IMR-90 (cell line): ENCODE measurements around the gene IP6K2. TPM values are rescaled to one million over a fixed set of nuclear protein-coding genes. Genes with fewer than 3 reads are reported as not detected.

ENCODE experiments used
- ATAC-seq: fragments of 200-7000 bp; cut with Tn5 transposase; 2 replicates; pipeline ENCODE4 v1.9.1; 2020; ENCODE audit warnings: low read depth, mild to moderate bottlenecking, moderate library complexity
- BruUV-seq: library from RNA; stranded (reverse); fragments of 400-500 nt; replicated peaks from 2 replicates; lab custom pipeline; 2021; lab: Mats Ljungman, UMichigan
- CTCF ChIA-PET: fragments of 300-600 bp; formaldehyde crosslinking; extraction: SDS; loops from one replicate; lab custom pipeline; 2021; ENCODE audit warnings: antibody characterized with exemption; lab: Yijun Ruan, JAX
- POLR2A ChIA-PET: fragments of 300-600 bp; sonication (Branson Sonifier 250); formaldehyde crosslinking; loops from one replicate; lab custom pipeline; 2022; ENCODE audit warnings: antibody characterized with exemption; ENCODE audit not compliant: unreplicated experiment; lab: Charles Lee
- DNase-seq: peaks from one replicate; pipeline ENCODE4 v3.0.0; 2013
- H2AFZ ChIP-seq: replicated peaks from 2 replicates; pipeline ENCODE3; 2013; ENCODE audit warnings: low read length, mild to moderate bottlenecking; ENCODE audit not compliant: poor library complexity
- H2AK5ac ChIP-seq: 2 replicates; pipeline ENCODE4 v1.6.1; 2013; ENCODE audit warnings: low read depth, low read length, inconsistent platforms
- H2AK9ac ChIP-seq: replicated peaks from 2 replicates; pipeline ENCODE3; 2013; ENCODE audit warnings: mild to moderate bottlenecking, low read depth, low read length, moderate library complexity; ENCODE audit not compliant: poor library complexity
- H2BK120ac ChIP-seq: 2 replicates; pipeline ENCODE4 v1.6.1; 2013; ENCODE audit warnings: low read depth, low read length, inconsistent platforms
- H2BK15ac ChIP-seq: 3 replicates; pipeline ENCODE4 v1.6.1; 2013; ENCODE audit warnings: low read depth, low read length, inconsistent platforms
- H2BK20ac ChIP-seq: 2 replicates; pipeline ENCODE4 v1.6.1; 2013; ENCODE audit warnings: low read depth, mild to moderate bottlenecking, inconsistent platforms, low read length, moderate library complexity
- H2BK5ac ChIP-seq: 2 replicates; pipeline ENCODE4 v1.6.1; 2013; ENCODE audit warnings: mild to moderate bottlenecking, low read depth, low read length, inconsistent platforms; ENCODE audit not compliant: poor library complexity, severe bottlenecking
- H3K14ac ChIP-seq: replicated peaks from 2 replicates; pipeline ENCODE4 v1.6.1; 2013; ENCODE audit warnings: low read depth, low read length, inconsistent platforms
- H3K18ac ChIP-seq: 2 replicates; pipeline ENCODE4 v1.6.1; 2013; ENCODE audit warnings: low read depth, low read length, control low read depth
- H3K23ac ChIP-seq: 2 replicates; pipeline ENCODE4 v1.6.1; 2013; ENCODE audit warnings: low read depth, low read length, inconsistent platforms
- H3K27ac ChIP-seq: 2 replicates; pipeline ENCODE4 v1.5.1; 2013; ENCODE audit warnings: mild to moderate bottlenecking, control low read depth, low read length; ENCODE audit not compliant: insufficient read depth
- H3K27me3 ChIP-seq: 2 replicates; pipeline ENCODE4 v1.6.1; 2013; ENCODE audit warnings: low read length; ENCODE audit not compliant: control insufficient read depth, insufficient read depth
- H3K36me3 ChIP-seq: 2 replicates; pipeline ENCODE4 v1.6.1; 2013; ENCODE audit warnings: low read length, mixed read lengths; ENCODE audit not compliant: control insufficient read depth, insufficient read depth
- H3K4ac ChIP-seq: 2 replicates; pipeline ENCODE4 v1.6.1; 2013; ENCODE audit warnings: low read depth, low read length, inconsistent platforms
- H3K4me1 ChIP-seq: 2 replicates; pipeline ENCODE4 v1.6.1; 2013; ENCODE audit warnings: low read length, mixed read lengths; ENCODE audit not compliant: control insufficient read depth, insufficient read depth
- H3K4me2 ChIP-seq: 2 replicates; pipeline ENCODE4 v1.6.1; 2013; ENCODE audit warnings: low read depth, mild to moderate bottlenecking, control low read depth, low read length, moderate library complexity
- H3K4me3 ChIP-seq: 2 replicates; pipeline ENCODE4 v1.5.1; 2013; ENCODE audit warnings: low read depth, mild to moderate bottlenecking, control low read depth, low read length, moderate library complexity; ENCODE audit not compliant: insufficient read depth
- H3K56ac ChIP-seq: 2 replicates; pipeline ENCODE4 v1.6.1; 2013; ENCODE audit warnings: low read length, inconsistent platforms; ENCODE audit not compliant: insufficient read depth; ENCODE audit errors: extremely low read depth
- H3K79me1 ChIP-seq, 2 experiments: 2 replicates each; pipeline ENCODE4 v1.6.1; 2013; ENCODE audit warnings: low read length in 2 of 2, inconsistent platforms in 1 of 2, low read depth in 1 of 2
- H3K9ac ChIP-seq: 2 replicates; pipeline ENCODE4 v1.6.1; 2013; ENCODE audit warnings: low read depth, low read length, control low read depth
- H3K9me1 ChIP-seq: 2 replicates; pipeline ENCODE4 v1.6.1; 2013; ENCODE audit warnings: low read length, inconsistent platforms; ENCODE audit not compliant: insufficient read depth
- H3K9me3 ChIP-seq: 2 replicates; pipeline ENCODE4 v1.6.1; 2013; ENCODE audit warnings: low read length; ENCODE audit not compliant: control insufficient read depth, insufficient read depth
- H4K20me1 ChIP-seq: 2 replicates; pipeline ENCODE4 v1.6.1; 2013; ENCODE audit warnings: low read length, inconsistent platforms; ENCODE audit not compliant: insufficient read depth
- H4K5ac ChIP-seq: 2 replicates; pipeline ENCODE4 v1.6.1; 2013; ENCODE audit warnings: mild to moderate bottlenecking, low read depth, low read length, control low read depth
- H4K8ac ChIP-seq, 2 experiments: 2 replicates each; pipeline ENCODE4 v1.6.1; 2013; ENCODE audit warnings: low read depth in 2 of 2, low read length in 2 of 2, control low read depth in 1 of 2, inconsistent platforms in 1 of 2
- H4K91ac ChIP-seq: 2 replicates; pipeline ENCODE4 v1.6.1; 2013; ENCODE audit warnings: low read depth, low read length, inconsistent platforms; ENCODE audit not compliant: insufficient read depth
- BHLHE40 ChIP-seq: fragments of 150-350 bp; IDR thresholded peaks from 2 replicates; pipeline ENCODE4 v1.6.1; 2016; ENCODE audit warnings: mild to moderate bottlenecking, low read depth, low read length
- CEBPB ChIP-seq: IDR thresholded peaks from 2 replicates; pipeline ENCODE4 v1.6.1; 2012; ENCODE audit warnings: low read depth, low read length, improper control_type of control experiment
- CHD1 ChIP-seq: IDR thresholded peaks from 2 replicates; pipeline ENCODE4 v1.6.1; 2012; ENCODE audit warnings: low read depth, low read length, improper control_type of control experiment
- FOS ChIP-seq: fragments of 150-350 bp; IDR thresholded peaks from 2 replicates; pipeline ENCODE4 v1.6.1; 2016; ENCODE audit warnings: low read depth, low read length
- MAFK ChIP-seq: IDR thresholded peaks from 2 replicates; pipeline ENCODE4 v1.6.1; 2012; ENCODE audit warnings: low read depth, low read length, improper control_type of control experiment
- MAZ ChIP-seq: IDR thresholded peaks from 2 replicates; pipeline ENCODE4 v1.6.1; 2012; ENCODE audit warnings: low read depth, mild to moderate bottlenecking, low read length, improper control_type of control experiment, moderate library complexity, borderline replicate concordance
- MXI1 ChIP-seq: IDR thresholded peaks from 2 replicates; pipeline ENCODE4 v1.6.1; 2012; ENCODE audit warnings: low read depth, mild to moderate bottlenecking, low read length, moderate library complexity, borderline replicate concordance
- NFE2L2 ChIP-seq: fragments of 150-350 bp; IDR thresholded peaks from 2 replicates; pipeline ENCODE4 v1.6.1; 2016; ENCODE audit warnings: low read depth, mild to moderate bottlenecking, low read length
- POLR2A ChIP-seq: IDR thresholded peaks from 2 replicates; pipeline ENCODE4 v1.6.1; 2012; ENCODE audit warnings: mild to moderate bottlenecking, low read depth, low read length
- RAD21 ChIP-seq: IDR thresholded peaks from 2 replicates; pipeline ENCODE4 v1.6.1; 2012; ENCODE audit warnings: low read length, improper control_type of control experiment
- RCOR1 ChIP-seq: IDR thresholded peaks from 2 replicates; pipeline ENCODE4 v1.6.1; 2012; ENCODE audit warnings: mild to moderate bottlenecking, low read length, improper control_type of control experiment; ENCODE audit not compliant: insufficient replicate concordance
- RFX5 ChIP-seq: IDR thresholded peaks from 2 replicates; pipeline ENCODE4 v1.8.0; 2012; ENCODE audit warnings: low read depth, mild to moderate bottlenecking, low read length, moderate library complexity
- SMC3 ChIP-seq: fragments of 150-350 bp; IDR thresholded peaks from 2 replicates; pipeline ENCODE4 v1.6.1; 2016; ENCODE audit warnings: low read depth, mild to moderate bottlenecking, antibody characterized with exemption, low read length, moderate library complexity
- USF2 ChIP-seq: fragments of 150-350 bp; IDR thresholded peaks from 2 replicates; pipeline ENCODE4 v1.6.1; 2017; ENCODE audit warnings: mild to moderate bottlenecking, antibody characterized with exemption, low read length, low read depth
- WGBS, 2 experiments: methylation state at CpG; one replicate each; pipeline versions ENCODE4 v1.1.5 to v1.1.7; 2013; ENCODE audit warnings: missing lambda C conversion rate in 2 of 2; ENCODE audit not compliant: insufficient read length in 1 of 2; ENCODE audit errors: extremely low coverage in 2 of 2; 5-methylcytosine and 5-hydroxymethylcytosine counted together
- dilution Hi-C: fragments of 300-500 bp; cut with HindIII; formaldehyde crosslinking; loops from one replicate; pipeline ENCODE4 v1.14.3; 2018; ENCODE audit warnings: low sequenced_read_pairs; ENCODE audit not compliant: unreplicated experiment
- in situ Hi-C: fragments of 300-500 bp; cut with MboI; formaldehyde crosslinking; loops from 3 replicates; pipeline ENCODE4 v1.14.3; 2019; ENCODE audit warnings: low sequenced_read_pairs, inconsistent platforms, mixed read lengths
- intact Hi-C: fragments of 100-400 bp; cut with micrococcal nuclease; formaldehyde crosslinking; loops from 2 replicates; pipeline ENCODE4 v1.10.0; 2022
- polyA plus RNA-seq, 3 experiments: library from polyadenylated mRNA; depleted of rRNA; stranded (reverse); fragments of >200 nt; gene quantifications; 2 replicates each; pipeline ENCODE4 v1.2.3, GENCODE V29; 2012; ENCODE audit warnings: low replicate concordance in 1 of 3
- total RNA-seq: library from RNA; depleted of rRNA; stranded (reverse); fragments of >200 nt; gene quantifications from 2 replicates; pipeline ENCODE4 v1.2.3, GENCODE V29; 2012
- TF ChIP-seq, protein P1 (sequence below): fragments of 150-350 bp; IDR thresholded peaks from 2 replicates; pipeline ENCODE4 v1.6.1; 2016; ENCODE audit warnings: low read depth, mild to moderate bottlenecking, low read length, moderate library complexity, borderline replicate concordance
- TF ChIP-seq, protein P2 (sequence below): conservative IDR thresholded peaks from 2 replicates; pipeline ENCODE4 v1.5.1; 2012; ENCODE audit warnings: mild to moderate bottlenecking, low read depth, low read length, improper control_type of control experiment

The IP6K2 gene
- total and polyA plus RNA-seq, 2 of the 4 experiments (the other 2 are of a cell fraction) = 73.7 to 169 TPM

GRCh38 chr3:48682786-48683185 lies 34.2 kb downstream of the IP6K2 start:
- Histone ChIP-seq H3K9me3 (no peaks in the 10 kb centered on the region), H2BK120ac (peak overlapping the region; percentile 22; the same call in 1 of the 2 replicates), H2AK5ac (peak overlapping the region; percentile 70), H4K91ac (peak overlapping the region; percentile 14; the same call in 1 of the 2 replicates), H3K4me2 (peak overlapping the region; percentile 84), H2BK15ac (peak overlapping the region; percentile 53; the same call in 1 of the 3 replicates), H3K4me3 (no peak overlapping the region), H2AFZ (no peak overlapping the region), H4K5ac (0 out of 2 replicates have a peak overlapping the region, but pooled peaks have one; percentile 50), H2BK20ac (no peak overlapping the region), H3K9me1 (peaks cover 58% of the 10 kb centered on the region), H3K9ac (no peak overlapping the region), H3K14ac (no peak overlapping the region; the same call in 1 of the 2 replicates), H3K36me3 (peaks cover 54% of the 10 kb centered on the region), H3K27ac (peak overlapping the region; percentile 57; the same call in 1 of the 2 replicates), H4K20me1 (peaks cover 32% of the 10 kb centered on the region), H3K4me1 (peaks cover 48% of the 10 kb centered on the region), H3K79me1 (peaks cover 22 to 76% of the 10 kb centered on the region in 2 experiments), H3K27me3 (no peaks in the 10 kb centered on the region), H3K18ac (no peak overlapping the region), H3K23ac (peak overlapping the region; percentile 37; the same call in 1 of the 2 replicates), H3K56ac (no peak overlapping the region), H4K8ac (peak overlapping the region in 1 of 2 experiments; percentile 57; a peak in 1 of 4 replicates), H2AK9ac (peak overlapping the region; percentile 79), H2BK5ac (peak overlapping the region; percentile 30), H3K4ac (peak overlapping the region; percentile 54; the same call in 1 of the 2 replicates)
- DNase-seq = no peak
- TF ChIP-seq POLR2A (no peak), RCOR1 (no peak), CHD1 (no peak), MAFK (no peak), SMC3 (no peak), FOS (no peak), RAD21 (no peak), MXI1 (no peak), RFX5 (no peak), NFE2L2 (no peak), USF2 (no peak), MAZ (no peak), BHLHE40 (no peak), CEBPB (no peak)
- TF ChIP-seq, protein P1, sequence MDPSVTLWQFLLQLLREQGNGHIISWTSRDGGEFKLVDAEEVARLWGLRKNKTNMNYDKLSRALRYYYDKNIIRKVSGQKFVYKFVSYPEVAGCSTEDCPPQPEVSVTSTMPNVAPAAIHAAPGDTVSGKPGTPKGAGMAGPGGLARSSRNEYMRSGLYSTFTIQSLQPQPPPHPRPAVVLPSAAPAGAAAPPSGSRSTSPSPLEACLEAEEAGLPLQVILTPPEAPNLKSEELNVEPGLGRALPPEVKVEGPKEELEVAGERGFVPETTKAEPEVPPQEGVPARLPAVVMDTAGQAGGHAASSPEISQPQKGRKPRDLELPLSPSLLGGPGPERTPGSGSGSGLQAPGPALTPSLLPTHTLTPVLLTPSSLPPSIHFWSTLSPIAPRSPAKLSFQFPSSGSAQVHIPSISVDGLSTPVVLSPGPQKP = no peak
- TF ChIP-seq, protein P2, sequence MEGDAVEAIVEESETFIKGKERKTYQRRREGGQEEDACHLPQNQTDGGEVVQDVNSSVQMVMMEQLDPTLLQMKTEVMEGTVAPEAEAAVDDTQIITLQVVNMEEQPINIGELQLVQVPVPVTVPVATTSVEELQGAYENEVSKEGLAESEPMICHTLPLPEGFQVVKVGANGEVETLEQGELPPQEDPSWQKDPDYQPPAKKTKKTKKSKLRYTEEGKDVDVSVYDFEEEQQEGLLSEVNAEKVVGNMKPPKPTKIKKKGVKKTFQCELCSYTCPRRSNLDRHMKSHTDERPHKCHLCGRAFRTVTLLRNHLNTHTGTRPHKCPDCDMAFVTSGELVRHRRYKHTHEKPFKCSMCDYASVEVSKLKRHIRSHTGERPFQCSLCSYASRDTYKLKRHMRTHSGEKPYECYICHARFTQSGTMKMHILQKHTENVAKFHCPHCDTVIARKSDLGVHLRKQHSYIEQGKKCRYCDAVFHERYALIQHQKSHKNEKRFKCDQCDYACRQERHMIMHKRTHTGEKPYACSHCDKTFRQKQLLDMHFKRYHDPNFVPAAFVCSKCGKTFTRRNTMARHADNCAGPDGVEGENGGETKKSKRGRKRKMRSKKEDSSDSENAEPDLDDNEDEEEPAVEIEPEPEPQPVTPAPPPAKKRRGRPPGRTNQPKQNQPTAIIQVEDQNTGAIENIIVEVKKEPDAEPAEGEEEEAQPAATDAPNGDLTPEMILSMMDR = no peak
- POLR2A ChIA-PET = no interaction called here
- ATAC-seq = no peak
- intact Hi-C loops (no loop called here), in situ Hi-C loops (no loop called here), dilution Hi-C loops (no loop called here)
- CTCF ChIA-PET = interaction anchor here (0.5 kb wide), 1 partner anchor 56 kb away, joined by 3 read pairs; no protein-coding TSS in a partner anchor
- 93% methylated on average over 4 of the region's 9 CpGs; no CpG with 5 or more reads in 1 of the 2 experiments for WGBS, 2 experiments
- no TSS peak for BruUV-seq
